HepG2 (cell line): ENCODE results near the gene GATB. TPM values are rescaled to one million over a fixed set of nuclear protein-coding genes. Genes with fewer than 3 reads are reported as not detected.

Experiments used
- ATAC-seq: fragments of 200-7000 bp; cut with Tn5 transposase; 3 replicates; pipeline ENCODE4 v1.9.1; 2020; ENCODE audit warnings: mild to moderate bottlenecking, moderate library complexity
- BruUV-seq: library from RNA; stranded (reverse); fragments of 400-500 nt; replicated peaks from 2 replicates; lab custom pipeline; 2021; lab: Mats Ljungman, UMichigan
- CTCF ChIA-PET: fragments of 300-600 bp; formaldehyde crosslinking; extraction: SDS; loops from one replicate; lab custom pipeline; 2021; ENCODE audit warnings: low total read pairs, inconsistent platforms, low intra/inter-chr PET ratio; lab: Yijun Ruan, JAX
- POLR2A ChIA-PET: fragments of 350-600 bp; sonication (Branson Sonifier 250); formaldehyde crosslinking; loops from one replicate; lab custom pipeline; 2020; ENCODE audit warnings: antibody characterized with exemption, inconsistent platforms; lab: Yijun Ruan, JAX
- DNase-seq: peaks from one replicate; pipeline ENCODE4 v3.0.0-alpha.2; 2015; ENCODE audit warnings: low spot score
- FAIRE-seq: peaks from 3 replicates; lab custom pipeline; 2011; peaks lifted over from hg19 to GRCh38; lab: Jason Lieb, UNC
- H2AFZ ChIP-seq: one replicate; pipeline ENCODE4 v1.6.1; 2011; ENCODE audit warnings: low read length, inconsistent platforms
- H3K27ac ChIP-seq: fragments of 300-600 bp; 3 replicates; pipeline ENCODE4 v1.8.0; 2011; ENCODE audit warnings: mixed run types, mild to moderate bottlenecking, mixed read lengths, low read length, inconsistent platforms; ENCODE audit not compliant: insufficient read depth; ENCODE audit errors: extremely low read length
- H3K27me3 ChIP-seq, 2 experiments: fragments of 200-600 bp in 1 of 2; 2 replicates in 1 of 2; 3 replicates in 1 of 2; pipeline versions ENCODE4 v1.6.0 to v1.8.0; 2011; ENCODE audit warnings: low read length in 2 of 2, mild to moderate bottlenecking in 2 of 2, moderate library complexity in 2 of 2, inconsistent platforms in 1 of 2; ENCODE audit not compliant: insufficient read depth in 2 of 2, control insufficient read depth in 1 of 2
- H3K36me3 ChIP-seq, 2 experiments: fragments of 200-600 bp in 1 of 2; replicated peaks in 1 of 2; 2 replicates in 1 of 2; 3 replicates in 1 of 2; pipeline versions ENCODE4 v1.5.1 to v1.8.0; 2011; ENCODE audit warnings: low read length in 2 of 2, inconsistent platforms in 1 of 2; ENCODE audit not compliant: insufficient read depth in 2 of 2, control insufficient read depth in 1 of 2
- H3K4me1 ChIP-seq: 2 replicates; pipeline ENCODE4 v1.5.1; 2012; ENCODE audit warnings: low read length, inconsistent platforms; ENCODE audit not compliant: insufficient read depth
- H3K4me2 ChIP-seq: 2 replicates; pipeline ENCODE4 v1.6.0; 2011; ENCODE audit warnings: low read depth, low read length, inconsistent platforms
- H3K4me3 ChIP-seq, 3 experiments: fragments of 200-600 bp in 1 of 3; sonication (generic), shearing (Covaris generic) in 1 of 3; replicated peaks in 1 of 3; 2 replicates each; pipeline ENCODE4 v1.5.1; 2011 to 2016; ENCODE audit warnings: low read length in 3 of 3, inconsistent platforms in 2 of 3, low read depth in 2 of 3, mild to moderate bottlenecking in 2 of 3, control low read depth in 1 of 3, mixed read lengths in 1 of 3; ENCODE audit not compliant: insufficient read depth in 1 of 3
- H3K79me2 ChIP-seq: one replicate; pipeline ENCODE4 v1.6.1; 2011; ENCODE audit warnings: low read length, inconsistent platforms; ENCODE audit not compliant: insufficient read depth
- H3K9ac ChIP-seq: 2 replicates; pipeline ENCODE4 v1.6.0; 2011; ENCODE audit warnings: mild to moderate bottlenecking, low read depth, low read length, inconsistent platforms; ENCODE audit not compliant: insufficient read depth
- H3K9me3 ChIP-seq: 2 replicates; pipeline ENCODE4 v1.5.1; 2012; ENCODE audit warnings: mild to moderate bottlenecking, low read length
- H4K20me1 ChIP-seq: 2 replicates; pipeline ENCODE4 v1.6.0; 2011; ENCODE audit warnings: inconsistent platforms, mild to moderate bottlenecking, low read length, moderate library complexity; ENCODE audit not compliant: insufficient read depth
- MEIS2 ChIP-seq: sonication (generic); formaldehyde crosslinking; IDR thresholded peaks from 2 replicates; pipeline ENCODE4 v1.9.0; 2021; ENCODE audit warnings: mild to moderate bottlenecking, missing genetic modification reagents
- NFYB ChIP-seq: sonication (generic); formaldehyde crosslinking; IDR thresholded peaks from 2 replicates; pipeline ENCODE4 v1.4.0; 2020; ENCODE audit warnings: missing genetic modification reagents
- NR2F6 ChIP-seq, 2 experiments: IDR thresholded peaks; 2 replicates each; pipeline ENCODE4 v1.6.1; 2016; ENCODE audit warnings: antibody characterized with exemption in 1 of 2, mild to moderate bottlenecking in 1 of 2
- TFAP4 ChIP-seq: sonication (generic); IDR thresholded peaks from 2 replicates; pipeline ENCODE4 v1.6.1; 2016; ENCODE audit warnings: low read depth, borderline replicate concordance
- ZNF337 ChIP-seq: sonication (generic); formaldehyde crosslinking; IDR thresholded peaks from 2 replicates; pipeline ENCODE4 v1.5.1; 2020; ENCODE audit warnings: missing genetic modification reagents, low read depth, mild to moderate bottlenecking, borderline replicate concordance
- ZNF367 ChIP-seq: sonication (generic); formaldehyde crosslinking; IDR thresholded peaks from 2 replicates; pipeline ENCODE4 v1.4.0; 2020; ENCODE audit warnings: missing genetic modification reagents, borderline replicate concordance
- ZNF629 ChIP-seq: sonication (generic); formaldehyde crosslinking; conservative IDR thresholded peaks from 2 replicates; pipeline ENCODE4 v1.5.0; 2020; ENCODE audit warnings: missing genetic modification reagents
- ZNF678 ChIP-seq: sonication (generic); formaldehyde crosslinking; IDR thresholded peaks from 2 replicates; pipeline ENCODE4 v1.4.0; 2020; ENCODE audit warnings: mild to moderate bottlenecking, missing genetic modification reagents
- ZNF766 ChIP-seq: sonication (generic); formaldehyde crosslinking; IDR thresholded peaks from 2 replicates; pipeline ENCODE4 v1.5.0; 2020; ENCODE audit warnings: missing genetic modification reagents, borderline replicate concordance
- WGBS: methylation state at CpG from one replicate; pipeline ENCODE4 v1.1.6; 2017; ENCODE audit warnings: low lambda C conversion rate; 5-methylcytosine and 5-hydroxymethylcytosine counted together
- in situ Hi-C: cut with HindIII; loops from 2 replicates; pipeline ENCODE4 v1.10.0; 2017; ENCODE audit warnings: low pct_unique_long_range_greater_than_20kb; ENCODE audit not compliant: extremely low pct_ligation_motif_present
- intact Hi-C: fragments of 100-400 bp; cut with micrococcal nuclease; formaldehyde crosslinking; loops from one replicate; pipeline ENCODE4 v1.10.0; 2022; ENCODE audit not compliant: unreplicated experiment
- polyA plus RNA-seq, 8 experiments: library from polyadenylated mRNA; depleted of rRNA in 3 of 8; stranded (reverse) in 7 of 8; unstranded in 1 of 8; fragments of >200 nt; fragmentation: Illumina TruSeq in 4 of 8; extraction: Trizol in 4 of 8; gene quantifications; 2 replicates each; pipeline versions ENCODE4 v1.2.1 to v1.2.3, GENCODE V29; 2011 to 2016; ENCODE audit warnings: low read depth in 4 of 8, missing spikeins in 1 of 8, mixed read lengths in 1 of 8; ENCODE audit not compliant: insufficient read depth in 1 of 8
- total RNA-seq, 5 experiments: library from RNA; depleted of rRNA; stranded (reverse); fragments of >200 nt; fragmentation: Illumina TruSeq; extraction: Trizol; gene quantifications; 2 replicates each; pipeline ENCODE4 v1.2.3, GENCODE V29; 2016; ENCODE audit warnings: low read depth in 1 of 5
- TF ChIP-seq, protein P1 (sequence below): sonication (generic); formaldehyde crosslinking; IDR thresholded peaks from 2 replicates; pipeline ENCODE4 v1.5.0; 2020; ENCODE audit warnings: mild to moderate bottlenecking, missing genetic modification reagents, borderline replicate concordance
- TF ChIP-seq, protein P2 (sequence below): sonication (generic); formaldehyde crosslinking; IDR thresholded peaks from 2 replicates; pipeline ENCODE4 v1.5.0; 2020; ENCODE audit warnings: mild to moderate bottlenecking, missing genetic modification reagents
- TF ChIP-seq, protein P3 (sequence below): sonication (generic); formaldehyde crosslinking; IDR thresholded peaks from 2 replicates; pipeline ENCODE4 v1.5.1; 2020; ENCODE audit warnings: mild to moderate bottlenecking, missing genetic modification reagents, borderline replicate concordance
- TF ChIP-seq, protein P4 (sequence below): sonication (generic); formaldehyde crosslinking; conservative IDR thresholded peaks from 2 replicates; pipeline ENCODE4 v1.8.0; 2022; ENCODE audit warnings: mild to moderate bottlenecking, moderate library complexity, missing genetic modification reagents

The GATB gene
- total and polyA plus RNA-seq, 2 of the 13 experiments (the other 11 are each of a cell fraction or from before 2014, with no cell fraction given): 32.3 to 32.4 TPM

GRCh38 chr4:151745481-151746231 lies 15.2 kb downstream of the GATB start:
- no peaks in the 10 kb centered on the region for H3K79me2 ChIP-seq
- H3K4me3 ChIP-seq: no peak overlapping the region
- H3K4me1 ChIP-seq: peaks cover 10% of the 10 kb centered on the region; the same call in 1 of the 2 replicates
- POLR2A ChIA-PET: no interaction called here
- H3K36me3 ChIP-seq: peaks cover 1 to 6% of the 10 kb centered on the region in 2 experiments; a peak in 2 of 5 replicates
- DNase-seq: no peak
- no peak for ATAC-seq
- no TSS peak for BruUV-seq
- CTCF ChIA-PET: no interaction called here
- no peak overlapping the region for H3K27ac ChIP-seq
- in situ Hi-C loops (no loop called here), intact Hi-C loops (no loop called here)
- H4K20me1 ChIP-seq: no peaks in the 10 kb centered on the region
- no peaks in the 10 kb centered on the region for H3K9me3 ChIP-seq
- FAIRE-seq: no peak
- H2AFZ ChIP-seq: no peak overlapping the region
- no peak overlapping the region for H3K4me2 ChIP-seq
- no peak overlapping the region for H3K9ac ChIP-seq
- no peaks in the 10 kb centered on the region for H3K27me3 ChIP-seq
- 90% methylated on average over 5 of the region's 5 CpGs for WGBS
- TF ChIP-seq, protein P1, sequence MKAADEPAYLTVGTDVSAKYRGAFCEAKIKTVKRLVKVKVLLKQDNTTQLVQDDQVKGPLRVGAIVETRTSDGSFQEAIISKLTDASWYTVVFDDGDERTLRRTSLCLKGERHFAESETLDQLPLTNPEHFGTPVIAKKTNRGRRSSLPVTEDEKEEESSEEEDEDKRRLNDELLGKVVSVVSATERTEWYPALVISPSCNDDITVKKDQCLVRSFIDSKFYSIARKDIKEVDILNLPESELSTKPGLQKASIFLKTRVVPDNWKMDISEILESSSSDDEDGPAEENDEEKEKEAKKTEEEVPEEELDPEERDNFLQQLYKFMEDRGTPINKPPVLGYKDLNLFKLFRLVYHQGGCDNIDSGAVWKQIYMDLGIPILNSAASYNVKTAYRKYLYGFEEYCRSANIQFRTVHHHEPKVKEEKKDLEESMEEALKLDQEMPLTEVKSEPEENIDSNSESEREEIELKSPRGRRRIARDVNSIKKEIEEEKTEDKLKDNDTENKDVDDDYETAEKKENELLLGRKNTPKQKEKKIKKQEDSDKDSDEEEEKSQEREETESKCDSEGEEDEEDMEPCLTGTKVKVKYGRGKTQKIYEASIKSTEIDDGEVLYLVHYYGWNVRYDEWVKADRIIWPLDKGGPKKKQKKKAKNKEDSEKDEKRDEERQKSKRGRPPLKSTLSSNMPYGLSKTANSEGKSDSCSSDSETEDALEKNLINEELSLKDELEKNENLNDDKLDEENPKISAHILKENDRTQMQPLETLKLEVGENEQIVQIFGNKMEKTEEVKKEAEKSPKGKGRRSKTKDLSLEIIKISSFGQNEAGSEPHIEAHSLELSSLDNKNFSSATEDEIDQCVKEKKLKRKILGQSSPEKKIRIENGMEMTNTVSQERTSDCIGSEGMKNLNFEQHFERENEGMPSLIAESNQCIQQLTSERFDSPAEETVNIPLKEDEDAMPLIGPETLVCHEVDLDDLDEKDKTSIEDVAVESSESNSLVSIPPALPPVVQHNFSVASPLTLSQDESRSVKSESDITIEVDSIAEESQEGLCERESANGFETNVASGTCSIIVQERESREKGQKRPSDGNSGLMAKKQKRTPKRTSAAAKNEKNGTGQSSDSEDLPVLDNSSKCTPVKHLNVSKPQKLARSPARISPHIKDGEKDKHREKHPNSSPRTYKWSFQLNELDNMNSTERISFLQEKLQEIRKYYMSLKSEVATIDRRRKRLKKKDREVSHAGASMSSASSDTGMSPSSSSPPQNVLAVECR (CRISPR knock-in tag): no peak
- TF ChIP-seq ZNF367 (CRISPR knock-in tag) (no peak), NFYB (CRISPR knock-in tag) (no peak), ZNF766 (CRISPR knock-in tag) (no peak), ZNF629 (CRISPR knock-in tag) (no peak), ZNF337 (CRISPR knock-in tag) (no peak), NR2F6 (IDR thresholded peaks at IDR 0.05) (no peak), NR2F6 (CRISPR knock-in tag; IDR thresholded peaks at IDR 0.05) (no peak), ZNF678 (CRISPR knock-in tag) (no peak), MEIS2 (CRISPR knock-in tag) (no peak), TFAP4 (no peak)
- TF ChIP-seq, protein P2, sequence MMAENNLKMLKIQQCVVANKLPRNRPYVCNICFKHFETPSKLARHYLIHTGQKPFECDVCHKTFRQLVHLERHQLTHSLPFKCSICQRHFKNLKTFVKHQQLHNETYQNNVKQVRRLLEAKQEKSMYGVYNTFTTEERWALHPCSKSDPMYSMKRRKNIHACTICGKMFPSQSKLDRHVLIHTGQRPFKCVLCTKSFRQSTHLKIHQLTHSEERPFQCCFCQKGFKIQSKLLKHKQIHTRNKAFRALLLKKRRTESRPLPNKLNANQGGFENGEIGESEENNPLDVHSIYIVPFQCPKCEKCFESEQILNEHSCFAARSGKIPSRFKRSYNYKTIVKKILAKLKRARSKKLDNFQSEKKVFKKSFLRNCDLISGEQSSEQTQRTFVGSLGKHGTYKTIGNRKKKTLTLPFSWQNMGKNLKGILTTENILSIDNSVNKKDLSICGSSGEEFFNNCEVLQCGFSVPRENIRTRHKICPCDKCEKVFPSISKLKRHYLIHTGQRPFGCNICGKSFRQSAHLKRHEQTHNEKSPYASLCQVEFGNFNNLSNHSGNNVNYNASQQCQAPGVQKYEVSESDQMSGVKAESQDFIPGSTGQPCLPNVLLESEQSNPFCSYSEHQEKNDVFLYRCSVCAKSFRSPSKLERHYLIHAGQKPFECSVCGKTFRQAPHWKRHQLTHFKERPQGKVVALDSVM (CRISPR knock-in tag): no peak
- TF ChIP-seq, protein P3, sequence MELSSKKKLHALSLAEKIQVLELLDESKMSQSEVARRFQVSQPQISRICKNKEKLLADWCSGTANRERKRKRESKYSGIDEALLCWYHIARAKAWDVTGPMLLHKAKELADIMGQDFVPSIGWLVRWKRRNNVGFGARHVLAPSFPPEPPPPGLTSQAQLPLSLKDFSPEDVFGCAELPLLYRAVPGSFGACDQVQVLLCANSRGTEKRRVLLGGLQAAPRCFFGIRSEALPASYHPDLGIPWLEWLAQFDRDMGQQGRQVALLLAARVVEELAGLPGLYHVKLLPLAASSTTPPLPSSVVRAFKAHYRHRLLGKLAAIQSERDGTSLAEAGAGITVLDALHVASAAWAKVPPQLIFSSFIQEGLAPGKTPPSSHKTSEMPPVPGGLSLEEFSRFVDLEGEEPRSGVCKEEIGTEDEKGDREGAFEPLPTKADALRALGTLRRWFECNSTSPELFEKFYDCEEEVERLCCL (CRISPR knock-in tag): no peak
- TF ChIP-seq, protein P4, sequence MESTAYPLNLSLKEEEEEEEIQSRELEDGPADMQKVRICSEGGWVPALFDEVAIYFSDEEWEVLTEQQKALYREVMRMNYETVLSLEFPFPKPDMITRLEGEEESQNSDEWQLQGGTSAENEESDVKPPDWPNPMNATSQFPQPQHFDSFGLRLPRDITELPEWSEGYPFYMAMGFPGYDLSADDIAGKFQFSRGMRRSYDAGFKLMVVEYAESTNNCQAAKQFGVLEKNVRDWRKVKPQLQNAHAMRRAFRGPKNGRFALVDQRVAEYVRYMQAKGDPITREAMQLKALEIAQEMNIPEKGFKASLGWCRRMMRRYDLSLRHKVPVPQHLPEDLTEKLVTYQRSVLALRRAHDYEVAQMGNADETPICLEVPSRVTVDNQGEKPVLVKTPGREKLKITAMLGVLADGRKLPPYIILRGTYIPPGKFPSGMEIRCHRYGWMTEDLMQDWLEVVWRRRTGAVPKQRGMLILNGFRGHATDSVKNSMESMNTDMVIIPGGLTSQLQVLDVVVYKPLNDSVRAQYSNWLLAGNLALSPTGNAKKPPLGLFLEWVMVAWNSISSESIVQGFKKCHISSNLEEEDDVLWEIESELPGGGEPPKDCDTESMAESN (CRISPR knock-in tag): no peak
